Loucy (cell line): ENCODE data around the gene DAB2.

Experiments
- H2AFZ ChIP-seq: fragments of 200-600 bp; sonication (generic); 2 replicates; pipeline ENCODE4 v1.6.0; 2016; ENCODE audit warnings: antibody characterized with exemption, mild to moderate bottlenecking, low read length, moderate library complexity
- H3F3A ChIP-seq: fragments of 200-600 bp; 2 replicates; pipeline ENCODE4 v1.6.0; 2016; ENCODE audit warnings: antibody characterized with exemption, low read depth, mild to moderate bottlenecking
- H3K27me3 ChIP-seq: fragments of 200-600 bp; sonication (generic); 2 replicates; pipeline ENCODE4 v1.6.1; 2014; ENCODE audit warnings: low read length, mild to moderate bottlenecking; ENCODE audit not compliant: insufficient read depth, poor library complexity, severe bottlenecking
- H3K36me3 ChIP-seq: fragments of 200-600 bp; sonication (generic); 2 replicates; pipeline ENCODE4 v1.6.1; 2016; ENCODE audit warnings: low read length; ENCODE audit not compliant: insufficient read depth
- H3K4me1 ChIP-seq: fragments of 200-600 bp; sonication (generic); 2 replicates; pipeline ENCODE4 v1.5.1; 2014; ENCODE audit warnings: low read length, mild to moderate bottlenecking; ENCODE audit not compliant: insufficient read depth, poor library complexity, severe bottlenecking
- H3K4me2 ChIP-seq: fragments of 200-600 bp; sonication (generic); 2 replicates; pipeline ENCODE4 v1.6.0; 2014; ENCODE audit warnings: antibody characterized with exemption, low read length, low read depth, mild to moderate bottlenecking; ENCODE audit not compliant: poor library complexity, severe bottlenecking
- H3K4me3 ChIP-seq: fragments of 200-600 bp; sonication (generic); 2 replicates; pipeline ENCODE4 v1.5.1; 2014; ENCODE audit warnings: low read length, mild to moderate bottlenecking, mixed read lengths; ENCODE audit not compliant: poor library complexity, severe bottlenecking
- H3K79me2 ChIP-seq: fragments of 200-600 bp; sonication (generic); 2 replicates; pipeline ENCODE4 v1.6.1; 2014; ENCODE audit warnings: low read length; ENCODE audit not compliant: insufficient read depth
- H3K9ac ChIP-seq: fragments of 200-600 bp; sonication (generic); 2 replicates; pipeline ENCODE4 v1.6.0; 2014; ENCODE audit warnings: mild to moderate bottlenecking, low read depth, low read length, moderate library complexity; ENCODE audit not compliant: poor library complexity, severe bottlenecking
- H3K9me2 ChIP-seq: fragments of 200-600 bp; sonication (generic); replicated peaks from 2 replicates; pipeline ENCODE4 v1.6.1; 2016; ENCODE audit warnings: low read depth, low read length, mixed read lengths
- H3K9me3 ChIP-seq: fragments of 200-600 bp; sonication (generic); 2 replicates; pipeline ENCODE4 v1.6.1; 2014; ENCODE audit warnings: mild to moderate bottlenecking, antibody characterized with exemption, low read length, low read depth; ENCODE audit not compliant: insufficient read depth
- H4K20me1 ChIP-seq: fragments of 200-600 bp; sonication (generic); 2 replicates; pipeline ENCODE4 v1.6.0; 2014; ENCODE audit warnings: antibody characterized with exemption, low read length, mild to moderate bottlenecking; ENCODE audit not compliant: insufficient read depth, poor library complexity, severe bottlenecking
- CTCF ChIP-seq: fragments of 200-600 bp; sonication (generic); conservative IDR thresholded peaks from 2 replicates; pipeline ENCODE4 v1.5.1; 2014; ENCODE audit warnings: mild to moderate bottlenecking, antibody characterized with exemption, low read length
- EZH2phosphoT487 ChIP-seq: fragments of 200-600 bp; IDR thresholded peaks from 2 replicates; pipeline ENCODE4 v1.6.1; 2018; ENCODE audit warnings: antibody characterized with exemption, mild to moderate bottlenecking, moderate library complexity, borderline replicate concordance

DAB2 gene

GRCh38 chr5:39384271-39384670 lies 40.5 kb downstream of the DAB2 start:
- TF ChIP-seq EZH2phosphoT487 (no peak), CTCF (no peak)
- H3K27me3 ChIP-seq, result no peaks in the 10 kb centered on the region
- H3K4me2 ChIP-seq, result no peak overlapping the region
- no peaks in the 10 kb centered on the region for H4K20me1 ChIP-seq
- no peak overlapping the region for H3K4me3 ChIP-seq
- H3K4me1 ChIP-seq, result no peaks in the 10 kb centered on the region
- no peak overlapping the region for H3K9ac ChIP-seq
- no peaks in the 10 kb centered on the region for H3F3A ChIP-seq
- H3K79me2 ChIP-seq, result no peaks in the 10 kb centered on the region
- no peaks in the 10 kb centered on the region for H3K9me2 ChIP-seq
- H2AFZ ChIP-seq, result no peak overlapping the region
- H3K9me3 ChIP-seq, result no peaks in the 10 kb centered on the region
- no peaks in the 10 kb centered on the region for H3K36me3 ChIP-seq

GRCh38 chr5:39381376-39381775 lies 43.4 kb downstream of the DAB2 start:
- no peaks in the 10 kb centered on the region for H3K4me1 ChIP-seq
- H3K36me3 ChIP-seq, result no peaks in the 10 kb centered on the region
- TF ChIP-seq CTCF (no peak), EZH2phosphoT487 (no peak)

DNA sequence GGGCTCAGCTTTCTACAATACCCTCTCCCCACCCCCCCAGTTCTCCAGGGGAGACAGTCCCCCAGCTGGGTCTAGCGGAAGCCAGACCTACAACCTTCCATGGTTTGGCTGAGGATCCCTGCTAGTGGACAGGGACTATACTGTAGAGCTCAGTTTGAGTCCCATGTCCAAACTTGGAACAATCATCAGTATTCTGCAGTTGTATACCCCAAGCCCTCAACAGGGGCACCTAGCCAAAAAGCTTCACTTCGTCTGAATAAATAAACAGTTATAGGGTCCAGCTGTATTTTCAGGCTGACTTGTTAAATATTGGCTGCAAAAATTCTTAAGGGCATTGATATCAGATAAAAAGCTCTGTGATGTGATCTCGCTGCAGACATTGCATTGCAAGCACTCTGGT lies 45.1 kb downstream of the DAB2 start:
- no peaks in the 10 kb centered on the region for H3K36me3 ChIP-seq
- no peak overlapping the region for H2AFZ ChIP-seq
- H4K20me1 ChIP-seq, result no peaks in the 10 kb centered on the region
- H3K9me3 ChIP-seq, result no peaks in the 10 kb centered on the region
- no peaks in the 10 kb centered on the region for H3K27me3 ChIP-seq
- H3K4me1 ChIP-seq, result no peaks in the 10 kb centered on the region
- no peak overlapping the region for H3K9ac ChIP-seq
- H3F3A ChIP-seq, result no peaks in the 10 kb centered on the region
- H3K9me2 ChIP-seq, result no peaks in the 10 kb centered on the region
- TF ChIP-seq CTCF (no peak), EZH2phosphoT487 (no peak)
- no peaks in the 10 kb centered on the region for H3K79me2 ChIP-seq
- H3K4me3 ChIP-seq, result no peak overlapping the region
- H3K4me2 ChIP-seq, result no peak overlapping the region

More at GRCh38 chr5:39381376-39381775, 43.4 kb downstream of the DAB2 start:
- no peaks in the 10 kb centered on the region for H3K27me3 ChIP-seq
- H2AFZ ChIP-seq, result no peak overlapping the region
- no peaks in the 10 kb centered on the region for H3K9me3 ChIP-seq
- H3F3A ChIP-seq, result no peaks in the 10 kb centered on the region
- no peaks in the 10 kb centered on the region for H3K9me2 ChIP-seq
- no peaks in the 10 kb centered on the region for H3K79me2 ChIP-seq
- H3K9ac ChIP-seq, result no peak overlapping the region
- no peak overlapping the region for H3K4me3 ChIP-seq
- H3K4me2 ChIP-seq, result no peak overlapping the region
- no peaks in the 10 kb centered on the region for H4K20me1 ChIP-seq
